Stimulated activated naive CD4-positive, alpha-beta T cell (primary cell): Measurements from ENCODE around the gene COX6A2.

Experiments used
- DNase-seq, 6 experiments: peaks; one replicate each; lab custom pipeline; 2025; lab: John Stamatoyannopoulos, UW

COX6A2 gene

DNA sequence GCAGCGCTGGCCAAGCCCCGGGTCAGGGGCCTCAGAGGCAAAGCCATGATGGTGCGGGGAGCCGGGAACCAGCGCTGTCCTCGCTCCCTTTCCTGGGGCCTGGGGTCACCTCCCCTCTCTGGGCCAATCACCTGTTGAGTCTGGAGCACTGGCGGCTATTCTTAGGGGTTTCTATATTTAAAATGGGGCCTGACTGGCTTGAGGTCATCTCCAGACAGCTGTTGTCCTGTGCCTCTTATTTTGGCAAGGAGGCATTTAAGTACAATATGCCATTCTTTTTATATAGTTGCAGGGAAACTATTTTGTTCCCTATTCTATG is at the start of gene COX6A2:
TSS of gene COX6A2 (minus strand) at position 82 of the 319 bp plus-strand sequence. CDS start at position 47, 35 bp downstream.
- no peak for DNase-seq

DNA sequence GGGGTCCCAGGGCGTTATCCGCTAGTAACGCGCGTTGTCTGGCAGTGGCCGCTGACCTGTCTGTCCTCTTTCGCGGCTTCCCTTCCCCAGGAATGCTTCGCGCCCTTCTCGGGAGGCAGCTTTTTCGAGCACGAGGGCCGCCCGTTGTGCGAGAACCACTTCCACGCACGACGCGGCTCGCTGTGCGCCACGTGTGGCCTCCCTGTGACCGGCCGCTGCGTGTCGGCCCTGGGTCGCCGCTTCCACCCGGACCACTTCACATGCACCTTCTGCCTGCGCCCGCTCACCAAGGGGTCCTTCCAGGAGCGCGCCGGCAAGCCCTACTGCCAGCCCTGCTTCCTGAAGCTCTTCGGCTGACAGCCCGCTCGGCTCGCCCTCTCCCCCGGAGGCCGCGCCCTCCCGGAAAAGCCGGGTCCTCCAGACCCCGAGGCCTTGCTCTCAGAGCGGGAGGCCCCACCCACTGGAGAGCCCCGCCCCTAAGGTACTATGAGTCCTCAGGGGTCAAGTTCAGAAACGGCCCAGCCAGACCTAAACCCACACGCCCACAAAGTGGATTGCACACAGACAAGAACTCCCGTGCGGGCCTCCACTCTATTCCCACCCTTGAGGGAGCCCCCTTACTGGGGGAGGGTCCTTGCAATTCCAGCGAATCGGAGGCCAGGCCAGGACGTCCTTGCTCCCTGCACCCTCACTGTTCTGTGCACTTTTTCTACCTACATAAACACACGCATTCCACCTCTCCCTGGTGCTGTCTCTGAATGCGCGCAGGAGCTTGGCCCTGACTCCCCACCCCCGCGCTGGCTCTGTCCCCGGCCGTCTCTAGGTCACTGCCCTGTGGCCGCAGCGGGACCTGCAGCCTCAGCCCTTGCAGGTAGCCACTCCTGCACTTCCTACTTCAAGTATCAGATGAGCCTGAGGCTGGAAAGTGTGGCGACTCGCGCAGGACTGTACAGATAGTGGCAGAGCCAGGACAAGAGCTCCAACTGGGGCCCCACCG is 49.4 kb upstream of the COX6A2 start:
- peak in 2 of 6 experiments; percentile 36 to 47 for DNase-seq

DNA sequence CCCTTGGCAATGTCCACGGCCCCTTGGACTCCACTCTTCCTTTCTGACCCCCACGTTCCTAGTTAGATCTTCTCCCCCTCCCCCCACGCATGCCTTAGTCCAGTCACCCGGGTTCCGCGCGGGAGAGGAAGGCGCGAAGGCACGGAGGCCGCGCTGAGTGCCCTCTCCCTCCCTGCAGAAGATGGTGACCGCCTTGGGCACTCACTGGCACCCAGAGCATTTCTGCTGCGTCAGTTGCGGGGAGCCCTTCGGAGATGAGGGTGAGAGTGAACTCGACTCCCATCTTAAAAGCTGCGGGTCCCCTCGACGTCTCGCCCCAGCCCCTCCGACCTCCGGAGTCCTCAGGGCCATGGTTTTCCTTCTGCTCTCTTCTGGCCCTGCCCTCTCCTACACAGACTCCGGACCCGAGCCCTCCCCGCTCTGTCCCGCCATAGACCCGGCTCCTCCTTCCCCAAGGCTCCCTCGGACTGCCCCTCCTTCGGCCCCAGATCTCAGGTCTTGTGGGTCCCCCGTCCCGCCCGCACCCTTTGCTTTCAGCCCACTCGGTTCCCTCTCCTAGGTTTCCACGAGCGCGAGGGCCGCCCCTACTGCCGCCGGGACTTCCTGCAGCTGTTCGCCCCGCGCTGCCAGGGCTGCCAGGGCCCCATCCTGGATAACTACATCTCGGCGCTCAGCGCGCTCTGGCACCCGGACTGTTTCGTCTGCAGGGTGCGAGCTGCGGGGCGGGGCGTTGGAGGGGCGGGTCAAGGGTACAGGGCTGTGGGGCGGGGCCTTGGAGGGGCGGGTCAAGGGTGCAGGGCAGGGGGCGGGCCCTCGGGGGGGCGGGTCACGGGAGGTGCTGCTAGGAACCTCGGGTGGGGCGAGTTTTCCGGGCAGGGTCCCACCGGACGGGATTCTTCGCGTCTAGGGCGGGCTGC is 48.4 kb upstream of the COX6A2 start:
- peak; percentile 73 to 87 (median 84) for DNase-seq

DNA sequence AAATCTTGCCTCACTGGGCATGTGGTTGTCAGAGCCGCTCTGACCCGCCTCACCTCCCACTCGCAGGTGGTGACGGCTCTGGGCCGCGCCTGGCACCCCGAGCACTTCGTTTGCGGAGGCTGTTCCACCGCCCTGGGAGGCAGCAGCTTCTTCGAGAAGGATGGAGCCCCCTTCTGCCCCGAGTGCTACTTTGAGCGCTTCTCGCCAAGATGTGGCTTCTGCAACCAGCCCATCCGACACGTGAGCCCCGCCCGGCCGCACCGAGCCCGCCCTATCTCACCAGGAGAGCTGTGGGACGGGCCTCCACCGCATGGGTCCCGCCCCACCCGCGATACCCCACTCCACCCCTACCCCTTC is 47.8 kb upstream of the COX6A2 start:
- DNase-seq: peak in 2 of 6 experiments; percentile 16 to 36

DNA sequence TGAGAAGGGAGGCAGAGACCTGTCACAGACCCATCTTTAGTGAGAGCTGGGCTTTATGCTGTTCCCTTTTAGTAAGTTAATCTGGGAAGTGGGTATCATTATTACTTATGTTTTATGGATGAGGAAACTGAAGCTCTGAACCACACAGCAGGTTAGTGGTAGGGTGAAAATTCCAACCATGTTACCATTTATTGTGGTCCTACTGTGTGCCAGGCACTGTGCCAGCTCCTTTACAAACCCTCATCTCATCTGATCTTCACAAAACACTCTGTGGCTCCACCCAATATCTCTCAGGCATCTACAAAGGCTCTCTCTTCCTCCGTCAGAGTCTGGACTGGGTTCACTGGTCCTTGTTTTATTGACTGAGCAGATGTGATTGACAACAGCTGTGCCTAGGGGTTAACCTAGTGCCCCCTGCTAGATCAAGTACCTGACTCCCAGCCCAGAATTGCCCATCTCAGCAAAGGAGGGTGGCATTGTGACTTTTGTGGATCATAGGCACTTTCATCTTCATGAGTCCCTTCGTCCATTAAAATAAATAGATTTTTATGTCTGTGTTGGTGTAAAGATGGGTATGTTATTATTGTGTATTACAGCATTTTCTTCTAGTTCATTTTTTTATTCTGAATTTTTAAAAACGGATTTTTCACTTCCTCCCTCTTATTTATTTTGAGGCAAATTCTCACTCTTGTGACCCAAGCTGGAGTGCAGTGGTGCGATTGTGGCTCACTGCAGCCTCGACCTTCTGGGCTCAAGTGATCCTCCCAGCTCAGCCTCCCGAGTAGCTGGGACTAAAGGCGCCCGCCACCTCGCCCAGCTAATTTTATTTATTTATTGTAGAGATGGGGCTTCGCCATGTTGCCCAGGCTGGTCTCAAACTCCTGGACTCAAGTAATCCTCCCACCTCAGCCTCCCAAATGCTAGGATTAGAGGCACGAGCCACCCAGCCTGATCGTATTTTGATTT is 46.9 kb upstream of the COX6A2 start:
- no peak for DNase-seq

DNA sequence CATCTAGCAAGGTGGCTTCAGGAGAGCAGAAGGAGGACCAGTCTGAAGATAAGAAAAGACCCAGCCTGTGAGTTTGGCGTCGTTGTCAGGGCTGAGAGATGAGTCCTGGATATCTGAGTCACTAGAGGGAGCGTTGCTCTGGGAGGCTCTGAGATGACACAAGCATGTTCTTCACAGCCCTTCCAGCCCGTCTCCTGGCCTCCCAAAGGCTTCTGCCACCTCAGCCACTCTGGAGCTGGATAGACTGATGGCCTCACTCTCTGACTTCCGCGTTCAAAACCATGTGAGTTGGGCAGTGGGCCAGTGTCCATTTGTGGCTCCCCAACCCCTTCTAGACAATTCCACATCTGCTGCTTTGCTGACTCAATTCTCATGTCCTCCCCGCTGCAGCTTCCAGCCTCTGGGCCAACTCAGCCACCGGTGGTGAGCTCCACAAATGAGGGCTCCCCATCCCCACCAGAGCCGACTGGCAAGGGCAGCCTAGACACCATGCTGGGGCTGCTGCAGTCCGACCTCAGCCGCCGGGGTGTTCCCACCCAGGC is 46.1 kb upstream of the COX6A2 start:
- no peak for DNase-seq

DNA sequence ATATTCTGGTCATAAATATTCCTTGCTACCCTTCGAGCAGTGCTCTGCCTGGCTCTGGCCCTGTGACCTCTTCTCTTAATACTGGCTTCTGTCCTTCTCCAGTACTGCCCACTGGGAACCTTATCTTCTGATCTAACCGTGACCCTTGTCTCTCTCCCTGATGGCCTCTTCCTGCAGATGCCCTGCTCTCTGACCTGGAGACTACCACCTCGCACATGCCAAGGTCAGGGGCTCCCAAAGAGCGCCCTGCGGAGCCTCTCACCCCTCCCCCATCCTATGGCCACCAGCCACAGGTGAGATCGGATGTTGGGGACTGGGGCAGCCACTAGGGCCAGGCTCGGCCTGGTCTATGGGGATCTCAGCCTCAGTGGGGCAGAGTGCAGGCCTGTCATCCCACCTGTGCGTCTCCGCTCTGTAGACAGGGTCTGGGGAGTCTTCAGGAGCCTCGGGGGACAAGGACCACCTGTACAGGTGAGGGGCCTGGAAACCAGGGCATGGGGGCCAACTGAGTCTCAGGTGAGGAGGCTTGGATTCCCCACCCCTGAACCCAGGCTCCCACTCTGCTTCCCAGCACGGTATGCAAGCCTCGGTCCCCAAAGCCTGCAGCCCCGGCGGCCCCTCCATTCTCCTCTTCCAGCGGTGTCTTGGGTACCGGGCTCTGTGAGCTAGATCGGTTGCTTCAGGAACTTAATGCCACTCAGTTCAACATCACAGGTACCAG is 45.3 kb upstream of the COX6A2 start:
- no peak for DNase-seq

DNA sequence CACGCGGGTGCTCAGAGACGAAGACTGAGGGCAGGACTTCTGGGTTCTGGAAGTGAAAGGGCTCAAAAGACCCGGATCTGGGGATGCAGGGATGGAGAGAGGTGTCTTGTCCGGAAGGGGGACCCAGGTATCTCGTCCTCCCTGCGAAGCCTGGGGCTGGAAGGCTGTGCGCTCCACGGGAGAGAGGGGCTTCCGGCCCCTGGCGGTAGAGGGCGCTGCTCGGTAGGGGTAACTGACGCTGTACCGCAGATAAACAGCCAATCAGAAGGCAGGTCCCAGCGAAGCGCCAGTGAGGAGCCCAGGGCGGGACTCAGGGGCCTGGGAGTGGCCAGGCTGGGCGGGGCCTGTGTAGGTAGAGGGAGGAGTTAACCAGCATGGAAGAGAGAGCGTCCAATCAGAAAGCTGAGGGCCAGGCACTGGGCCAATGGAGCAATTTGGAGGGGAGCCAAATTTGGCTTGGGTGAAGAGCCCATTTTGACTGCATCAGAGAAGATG is 44.6 kb upstream of the COX6A2 start:
- DNase-seq: peak in 5 of 6 experiments; percentile 11 to 28 (median 24)

DNA sequence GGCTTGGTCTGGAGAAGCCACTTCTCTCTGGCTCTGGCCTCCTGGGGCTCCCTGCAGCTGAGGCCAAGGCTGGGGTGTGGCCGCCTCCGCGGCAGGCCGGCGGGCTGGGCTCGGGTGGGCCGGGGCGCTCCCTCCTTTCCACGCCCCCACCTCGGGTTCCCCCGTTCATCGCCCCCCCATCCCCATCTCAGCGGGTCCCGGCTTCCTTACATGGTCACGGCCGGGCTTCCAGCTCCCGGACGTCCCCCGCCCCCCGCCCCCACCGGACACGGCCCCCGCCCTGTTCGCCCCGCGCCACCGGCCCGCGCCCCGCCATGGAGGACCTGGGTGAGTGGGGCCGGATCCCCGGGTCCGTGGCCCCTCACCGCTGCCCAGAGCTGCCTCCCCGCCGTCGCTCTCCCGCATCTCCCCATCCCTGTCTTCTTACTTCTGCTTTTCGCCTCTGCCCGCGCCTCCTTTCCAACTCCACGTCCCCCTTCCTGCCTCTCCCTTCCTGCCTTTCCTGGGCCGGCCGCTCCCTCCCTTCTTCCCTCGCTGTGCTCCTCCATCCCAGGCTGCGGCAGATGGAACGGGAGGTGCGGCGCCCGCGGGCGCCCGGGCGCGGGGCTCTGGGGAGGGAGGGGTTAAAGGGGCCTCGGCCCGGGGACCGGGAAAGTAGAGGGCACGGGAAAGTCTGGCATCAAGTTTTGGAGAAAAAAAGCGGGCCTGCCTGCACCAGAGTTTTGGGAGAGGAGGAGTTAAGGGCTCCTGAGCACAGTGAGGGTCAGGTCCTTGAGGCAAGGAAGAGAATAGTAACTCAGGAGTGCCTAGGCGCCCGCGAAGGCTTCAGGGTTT is 43.9 kb upstream of the COX6A2 start, which contains the start of gene TGFB1I1:
TSS of gene TGFB1I1 (plus strand) at position 278 of the 834 bp plus-strand sequence. CDS start at position 315, 37 bp downstream.
- no peak for DNase-seq

DNA sequence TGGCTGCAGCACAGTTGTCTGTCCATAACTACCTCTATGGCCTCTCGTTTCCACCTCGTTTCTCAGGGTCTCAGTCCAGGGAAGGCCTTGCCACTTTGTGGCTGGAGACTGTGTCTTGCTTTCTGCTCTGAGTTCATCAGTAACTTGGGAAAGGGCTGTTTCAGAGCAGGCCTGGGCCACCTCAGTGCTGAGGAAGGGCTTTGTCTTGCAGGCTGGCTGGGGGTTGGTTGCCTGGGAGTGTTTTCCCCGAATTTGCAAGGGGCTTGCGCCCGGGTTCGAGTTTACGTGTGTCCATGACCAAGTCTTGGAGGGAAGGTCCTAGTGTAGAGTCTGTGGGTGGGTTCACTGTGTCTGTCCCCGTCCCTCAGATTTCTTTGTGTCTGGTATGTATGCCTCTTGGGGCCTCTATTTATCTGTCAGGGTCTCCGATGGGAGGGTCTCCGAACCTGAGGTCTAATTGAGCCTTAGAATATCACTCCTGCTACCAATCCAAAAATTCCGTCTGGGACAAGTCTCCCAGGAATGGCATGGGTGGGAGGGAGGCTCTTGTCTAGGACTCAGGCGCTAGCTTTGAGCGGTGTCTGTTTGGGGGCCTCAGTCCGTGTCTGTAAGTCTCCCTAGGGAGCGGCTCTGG is 43.2 kb upstream of the COX6A2 start:
- DNase-seq: no peak

DNA sequence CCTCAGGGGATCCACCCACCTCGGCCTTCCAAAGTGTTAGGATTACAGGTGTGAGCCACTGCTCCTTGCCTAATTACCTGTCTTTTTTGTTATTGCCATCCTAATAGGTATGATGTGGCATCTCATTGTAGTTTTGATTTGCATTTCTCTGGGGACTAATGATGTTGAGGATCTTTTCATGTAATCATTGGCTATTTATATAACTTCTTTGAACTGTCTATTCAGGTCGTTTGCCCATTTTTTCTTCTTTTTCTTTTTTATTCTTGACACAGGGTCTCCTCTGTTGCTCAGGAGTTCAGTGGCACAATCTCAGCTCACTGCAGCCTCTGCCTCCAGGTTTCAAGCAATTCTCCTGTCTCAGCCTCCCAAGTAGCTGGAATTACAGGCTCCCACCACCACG is 42.5 kb upstream of the COX6A2 start:
- no peak for DNase-seq

DNA sequence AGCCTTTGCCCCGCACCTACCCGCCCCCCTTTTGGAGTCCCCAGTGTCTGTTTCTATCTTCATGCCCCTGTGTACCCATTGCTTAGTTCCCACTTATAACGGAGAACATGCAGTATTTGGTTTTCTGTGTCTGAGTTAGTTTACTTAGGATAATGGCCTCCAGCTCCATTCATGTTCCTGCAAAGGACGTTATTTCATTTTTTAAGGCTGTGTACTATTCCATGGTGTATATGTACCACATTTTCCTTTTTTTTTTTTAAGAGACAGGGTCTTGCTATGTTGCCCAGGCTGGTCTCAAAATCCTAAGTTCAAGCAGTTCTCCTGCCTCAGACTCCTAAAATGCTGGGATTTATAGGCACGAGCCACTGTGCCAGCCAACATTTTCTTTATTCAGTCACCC is 39.7 kb upstream of the COX6A2 start:
- DNase-seq: no peak

DNA sequence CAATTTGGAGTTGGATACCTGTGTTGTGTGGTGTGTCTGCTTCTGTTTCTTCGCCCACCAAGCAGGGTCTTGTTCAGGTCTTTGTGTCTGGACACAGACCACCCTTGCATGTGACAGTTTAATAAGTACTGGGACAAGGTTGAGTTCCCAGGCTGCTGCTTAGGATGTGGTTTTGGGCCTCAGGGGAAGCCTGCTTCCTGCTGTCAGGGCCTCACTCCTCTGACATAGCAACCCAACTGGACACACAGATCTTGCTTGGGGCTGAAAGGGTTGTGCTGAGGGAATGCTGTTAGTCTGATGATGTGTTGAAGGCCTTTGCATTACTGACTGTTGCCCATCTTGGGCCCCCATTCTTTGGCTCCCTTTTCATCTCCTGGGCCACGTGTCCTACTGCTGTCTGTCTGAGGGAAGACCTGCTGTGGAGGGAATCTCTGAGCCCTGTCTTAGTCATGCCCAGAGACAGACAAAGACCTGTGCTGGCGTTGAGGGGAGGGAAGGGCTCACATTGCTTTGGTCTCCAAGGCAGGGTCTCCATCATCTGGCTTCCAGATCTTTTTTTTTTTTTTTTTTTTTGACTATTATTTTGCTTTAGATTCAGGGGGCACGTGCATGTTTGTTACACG is 39.1 kb upstream of the COX6A2 start:
- peak in 1 of 6 experiments; percentile 24 for DNase-seq

DNA sequence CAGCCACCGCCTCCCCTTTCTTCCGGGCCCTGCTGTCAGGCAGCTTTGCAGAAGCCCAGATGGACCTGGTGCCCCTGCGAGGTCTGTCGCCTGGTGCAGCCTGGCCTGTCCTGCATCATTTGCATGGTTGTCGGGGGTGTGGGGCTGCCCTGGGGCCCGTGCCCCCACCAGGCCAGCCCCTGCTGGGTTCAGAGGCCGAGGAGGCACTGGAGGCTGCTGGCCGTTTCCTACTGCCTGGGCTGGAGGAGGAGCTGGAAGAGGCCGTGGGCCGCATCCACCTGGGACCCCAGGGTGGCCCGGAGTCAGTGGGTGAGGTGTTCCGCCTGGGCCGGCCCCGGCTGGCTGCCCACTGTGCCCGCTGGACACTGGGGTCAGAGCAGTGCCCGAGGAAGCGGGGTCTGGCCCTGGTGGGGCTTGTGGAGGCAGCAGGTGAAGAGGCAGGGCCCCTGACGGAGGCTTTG is 38.3 kb upstream of the COX6A2 start:
- no peak for DNase-seq

DNA sequence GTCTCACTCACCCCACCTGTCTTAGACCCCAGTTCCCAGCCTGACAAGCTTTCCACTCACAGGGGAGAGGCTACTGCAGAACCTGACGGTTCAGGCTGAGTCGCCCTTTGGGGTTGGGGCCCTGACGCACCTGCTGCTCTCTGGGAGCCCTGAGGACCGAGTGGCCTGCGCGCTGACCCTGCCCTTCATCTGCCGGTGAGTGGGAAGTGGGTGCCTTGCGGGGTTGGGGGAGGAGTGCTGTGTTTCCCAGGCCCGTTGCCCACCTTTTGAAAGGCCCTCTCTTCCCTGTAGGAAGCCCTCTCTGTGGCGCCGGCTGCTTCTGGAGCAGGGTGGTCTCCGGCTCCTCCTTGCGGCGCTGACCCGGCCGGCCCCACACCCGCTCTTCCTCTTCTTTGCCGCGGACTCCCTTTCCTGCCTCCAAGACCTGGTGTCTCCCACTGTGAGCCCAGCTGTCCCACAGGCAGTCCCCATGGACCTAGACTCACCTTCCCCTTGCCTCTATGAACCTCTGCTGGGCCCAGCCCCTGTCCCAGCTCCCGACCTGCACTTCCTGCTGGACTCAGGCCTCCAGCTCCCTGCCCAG is 37.7 kb upstream of the COX6A2 start:
- no peak for DNase-seq

DNA sequence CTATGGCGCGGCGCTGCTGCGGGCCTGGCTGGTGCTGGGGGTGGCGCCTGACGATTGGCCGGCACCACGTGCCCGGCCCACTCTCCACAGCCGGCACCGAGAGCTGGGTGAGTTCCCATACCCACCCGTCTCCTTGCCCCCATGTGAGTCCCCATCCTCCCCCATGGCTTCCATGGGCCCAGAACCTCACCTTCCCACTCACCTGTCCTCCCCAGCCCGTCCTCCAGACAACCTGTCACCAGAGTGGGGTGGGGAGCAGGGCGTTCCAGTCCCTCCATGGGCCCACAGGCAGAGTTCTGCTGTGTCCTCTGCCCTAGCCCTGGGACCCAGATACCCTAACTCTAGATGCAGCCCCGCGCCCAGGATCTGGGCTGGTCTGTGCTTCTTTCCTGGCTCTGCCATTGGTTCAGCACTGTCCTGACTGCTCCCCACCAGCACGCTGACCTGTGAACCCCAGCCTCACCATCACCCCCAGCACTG is 36.7 kb upstream of the COX6A2 start:
- no peak for DNase-seq

DNA sequence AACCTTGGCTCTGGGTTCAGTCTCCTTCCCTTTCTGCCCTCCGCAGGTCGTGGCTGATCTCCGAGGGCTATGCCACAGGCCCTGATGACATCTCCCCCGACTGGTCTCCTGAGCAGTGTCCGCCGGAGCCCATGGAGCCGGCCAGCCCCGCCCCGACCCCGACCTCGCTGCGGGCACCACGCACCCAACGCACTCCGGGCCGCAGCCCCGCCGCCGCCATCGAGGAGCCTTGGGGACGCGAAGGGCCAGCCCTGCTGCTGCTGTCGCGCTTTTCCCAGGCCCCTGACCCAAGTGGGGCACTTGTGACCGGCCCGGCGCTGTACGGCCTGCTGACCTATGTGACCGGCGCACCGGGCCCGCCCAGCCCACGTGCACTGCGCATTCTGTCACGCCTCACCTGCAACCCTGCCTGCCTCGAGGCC is 36.2 kb upstream of the COX6A2 start:
- no peak for DNase-seq
